ENCODE results near the gene RPL18.

DNA sequence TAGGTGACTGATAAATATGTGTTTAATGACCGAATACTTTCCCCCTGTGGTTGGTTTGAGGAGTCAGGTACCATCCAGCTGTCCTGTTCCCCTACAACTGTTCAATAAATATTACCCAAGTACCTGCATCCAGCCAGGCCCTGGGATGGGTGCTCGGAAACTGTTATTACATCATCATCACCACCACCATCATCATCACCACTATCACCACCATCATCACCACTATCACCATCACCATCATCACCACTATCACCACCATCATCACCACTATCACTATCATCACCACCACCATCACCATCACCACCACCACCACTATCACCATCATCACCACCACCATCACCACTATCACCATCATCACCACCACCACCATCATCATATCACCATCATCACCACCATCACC lies 49.8 kb upstream of the RPL18 start:
- TF ChIP-seq, protein P1, sequence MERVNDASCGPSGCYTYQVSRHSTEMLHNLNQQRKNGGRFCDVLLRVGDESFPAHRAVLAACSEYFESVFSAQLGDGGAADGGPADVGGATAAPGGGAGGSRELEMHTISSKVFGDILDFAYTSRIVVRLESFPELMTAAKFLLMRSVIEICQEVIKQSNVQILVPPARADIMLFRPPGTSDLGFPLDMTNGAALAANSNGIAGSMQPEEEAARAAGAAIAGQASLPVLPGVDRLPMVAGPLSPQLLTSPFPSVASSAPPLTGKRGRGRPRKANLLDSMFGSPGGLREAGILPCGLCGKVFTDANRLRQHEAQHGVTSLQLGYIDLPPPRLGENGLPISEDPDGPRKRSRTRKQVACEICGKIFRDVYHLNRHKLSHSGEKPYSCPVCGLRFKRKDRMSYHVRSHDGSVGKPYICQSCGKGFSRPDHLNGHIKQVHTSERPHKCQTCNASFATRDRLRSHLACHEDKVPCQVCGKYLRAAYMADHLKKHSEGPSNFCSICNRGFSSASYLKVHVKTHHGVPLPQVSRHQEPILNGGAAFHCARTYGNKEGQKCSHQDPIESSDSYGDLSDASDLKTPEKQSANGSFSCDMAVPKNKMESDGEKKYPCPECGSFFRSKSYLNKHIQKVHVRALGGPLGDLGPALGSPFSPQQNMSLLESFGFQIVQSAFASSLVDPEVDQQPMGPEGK (tag by site-specific recombination; IDR thresholded peaks at IDR 0.05): no peak
- TF ChIP-seq, protein P2, sequence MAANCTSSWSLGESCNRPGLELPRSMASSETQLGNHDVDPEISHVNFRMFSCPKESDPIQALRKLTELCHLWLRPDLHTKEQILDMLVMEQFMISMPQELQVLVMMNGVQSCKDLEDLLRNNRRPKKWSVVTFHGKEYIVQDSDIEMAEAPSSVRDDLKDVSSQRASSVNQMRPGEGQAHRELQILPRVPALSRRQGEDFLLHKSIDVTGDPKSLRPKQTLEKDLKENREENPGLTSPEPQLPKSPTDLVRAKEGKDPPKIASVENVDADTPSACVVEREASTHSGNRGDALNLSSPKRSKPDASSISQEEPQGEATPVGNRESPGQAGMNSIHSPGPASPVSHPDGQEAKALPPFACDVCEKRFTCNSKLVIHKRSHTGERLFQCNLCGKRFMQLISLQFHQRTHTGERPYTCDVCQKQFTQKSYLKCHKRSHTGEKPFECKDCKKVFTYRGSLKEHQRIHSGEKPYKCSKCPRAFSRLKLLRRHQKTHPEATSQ (tag by site-specific recombination; IDR thresholded peaks at IDR 0.05): no peak
- TF ChIP-seq KLF9 (tag by site-specific recombination; IDR thresholded peaks at IDR 0.05; ENCODE audit: low read depth) (no peak), ZNF777 (tag by site-specific recombination; IDR thresholded peaks at IDR 0.05; ENCODE audit: borderline replicate concordance) (no peak)
- TF ChIP-seq, protein P3, sequence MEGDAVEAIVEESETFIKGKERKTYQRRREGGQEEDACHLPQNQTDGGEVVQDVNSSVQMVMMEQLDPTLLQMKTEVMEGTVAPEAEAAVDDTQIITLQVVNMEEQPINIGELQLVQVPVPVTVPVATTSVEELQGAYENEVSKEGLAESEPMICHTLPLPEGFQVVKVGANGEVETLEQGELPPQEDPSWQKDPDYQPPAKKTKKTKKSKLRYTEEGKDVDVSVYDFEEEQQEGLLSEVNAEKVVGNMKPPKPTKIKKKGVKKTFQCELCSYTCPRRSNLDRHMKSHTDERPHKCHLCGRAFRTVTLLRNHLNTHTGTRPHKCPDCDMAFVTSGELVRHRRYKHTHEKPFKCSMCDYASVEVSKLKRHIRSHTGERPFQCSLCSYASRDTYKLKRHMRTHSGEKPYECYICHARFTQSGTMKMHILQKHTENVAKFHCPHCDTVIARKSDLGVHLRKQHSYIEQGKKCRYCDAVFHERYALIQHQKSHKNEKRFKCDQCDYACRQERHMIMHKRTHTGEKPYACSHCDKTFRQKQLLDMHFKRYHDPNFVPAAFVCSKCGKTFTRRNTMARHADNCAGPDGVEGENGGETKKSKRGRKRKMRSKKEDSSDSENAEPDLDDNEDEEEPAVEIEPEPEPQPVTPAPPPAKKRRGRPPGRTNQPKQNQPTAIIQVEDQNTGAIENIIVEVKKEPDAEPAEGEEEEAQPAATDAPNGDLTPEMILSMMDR (tag by site-specific recombination; IDR thresholded peaks at IDR 0.05): no peak
- TF ChIP-seq, protein P4, sequence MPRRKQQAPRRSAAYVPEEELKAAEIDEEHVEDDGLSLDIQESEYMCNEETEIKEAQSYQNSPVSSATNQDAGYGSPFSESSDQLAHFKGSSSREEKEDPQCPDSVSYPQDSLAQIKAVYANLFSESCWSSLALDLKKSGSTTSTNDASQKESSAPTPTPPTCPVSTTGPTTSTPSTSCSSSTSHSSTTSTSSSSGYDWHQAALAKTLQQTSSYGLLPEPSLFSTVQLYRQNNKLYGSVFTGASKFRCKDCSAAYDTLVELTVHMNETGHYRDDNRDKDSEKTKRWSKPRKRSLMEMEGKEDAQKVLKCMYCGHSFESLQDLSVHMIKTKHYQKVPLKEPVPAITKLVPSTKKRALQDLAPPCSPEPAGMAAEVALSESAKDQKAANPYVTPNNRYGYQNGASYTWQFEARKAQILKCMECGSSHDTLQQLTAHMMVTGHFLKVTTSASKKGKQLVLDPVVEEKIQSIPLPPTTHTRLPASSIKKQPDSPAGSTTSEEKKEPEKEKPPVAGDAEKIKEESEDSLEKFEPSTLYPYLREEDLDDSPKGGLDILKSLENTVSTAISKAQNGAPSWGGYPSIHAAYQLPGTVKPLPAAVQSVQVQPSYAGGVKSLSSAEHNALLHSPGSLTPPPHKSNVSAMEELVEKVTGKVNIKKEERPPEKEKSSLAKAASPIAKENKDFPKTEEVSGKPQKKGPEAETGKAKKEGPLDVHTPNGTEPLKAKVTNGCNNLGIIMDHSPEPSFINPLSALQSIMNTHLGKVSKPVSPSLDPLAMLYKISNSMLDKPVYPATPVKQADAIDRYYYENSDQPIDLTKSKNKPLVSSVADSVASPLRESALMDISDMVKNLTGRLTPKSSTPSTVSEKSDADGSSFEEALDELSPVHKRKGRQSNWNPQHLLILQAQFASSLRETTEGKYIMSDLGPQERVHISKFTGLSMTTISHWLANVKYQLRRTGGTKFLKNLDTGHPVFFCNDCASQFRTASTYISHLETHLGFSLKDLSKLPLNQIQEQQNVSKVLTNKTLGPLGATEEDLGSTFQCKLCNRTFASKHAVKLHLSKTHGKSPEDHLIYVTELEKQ (tag by site-specific recombination; IDR thresholded peaks at IDR 0.05; ENCODE audit: borderline replicate concordance): no peak
- TF ChIP-seq, protein P5, sequence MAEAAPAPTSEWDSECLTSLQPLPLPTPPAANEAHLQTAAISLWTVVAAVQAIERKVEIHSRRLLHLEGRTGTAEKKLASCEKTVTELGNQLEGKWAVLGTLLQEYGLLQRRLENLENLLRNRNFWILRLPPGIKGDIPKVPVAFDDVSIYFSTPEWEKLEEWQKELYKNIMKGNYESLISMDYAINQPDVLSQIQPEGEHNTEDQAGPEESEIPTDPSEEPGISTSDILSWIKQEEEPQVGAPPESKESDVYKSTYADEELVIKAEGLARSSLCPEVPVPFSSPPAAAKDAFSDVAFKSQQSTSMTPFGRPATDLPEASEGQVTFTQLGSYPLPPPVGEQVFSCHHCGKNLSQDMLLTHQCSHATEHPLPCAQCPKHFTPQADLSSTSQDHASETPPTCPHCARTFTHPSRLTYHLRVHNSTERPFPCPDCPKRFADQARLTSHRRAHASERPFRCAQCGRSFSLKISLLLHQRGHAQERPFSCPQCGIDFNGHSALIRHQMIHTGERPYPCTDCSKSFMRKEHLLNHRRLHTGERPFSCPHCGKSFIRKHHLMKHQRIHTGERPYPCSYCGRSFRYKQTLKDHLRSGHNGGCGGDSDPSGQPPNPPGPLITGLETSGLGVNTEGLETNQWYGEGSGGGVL (tag by site-specific recombination; IDR thresholded peaks at IDR 0.05): no peak

All from HEK293 (cell line).